Smooth muscle cell (in vitro differentiated cells): ENCODE measurements around the gene POLA1. TPM values are rescaled to one million over a fixed set of nuclear protein-coding genes. Genes with fewer than 3 reads are reported as not detected.
A peak's percentile ranks its signal among the peaks of the same experiment; 100 is the strongest.

Source experiments
- DNase-seq: peaks from one replicate; lab custom pipeline; 2025; ENCODE audit not compliant: unreplicated experiment; lab: John Stamatoyannopoulos, UW
- H2AFZ ChIP-seq: fragments of 200-600 bp; sonication (generic); 2 replicates; pipeline ENCODE4 v1.6.0; 2016; ENCODE audit warnings: antibody characterized with exemption, low read depth, mild to moderate bottlenecking
- H3F3A ChIP-seq: fragments of 200-600 bp; sonication (generic); 2 replicates; pipeline ENCODE4 v1.6.0; 2017; ENCODE audit warnings: antibody characterized with exemption, low read depth
- H3K27ac ChIP-seq: fragments of 200-600 bp; sonication (generic); 2 replicates; pipeline ENCODE4 v1.5.1; 2016; ENCODE audit warnings: low read depth, mild to moderate bottlenecking
- H3K27me3 ChIP-seq: fragments of 200-600 bp; sonication (generic); 2 replicates; pipeline ENCODE4 v1.6.1; 2016; ENCODE audit warnings: low read depth, mild to moderate bottlenecking
- H3K36me3 ChIP-seq: fragments of 200-600 bp; sonication (generic); 2 replicates; pipeline ENCODE4 v1.5.1; 2016; ENCODE audit warnings: low read depth
- H3K4me1 ChIP-seq: fragments of 200-600 bp; sonication (generic); 2 replicates; pipeline ENCODE4 v1.5.1; 2016; ENCODE audit warnings: low read depth
- H3K4me2 ChIP-seq: fragments of 200-600 bp; sonication (generic); 2 replicates; pipeline ENCODE4 v1.6.0; 2016; ENCODE audit warnings: mild to moderate bottlenecking
- H3K4me3 ChIP-seq: fragments of 200-600 bp; sonication (generic); 2 replicates; pipeline ENCODE4 v1.5.1; 2016; ENCODE audit warnings: mild to moderate bottlenecking
- H3K79me2 ChIP-seq: fragments of 200-600 bp; sonication (generic); 2 replicates; pipeline ENCODE4 v1.6.0; 2016; ENCODE audit warnings: low read depth, mild to moderate bottlenecking
- H3K9ac ChIP-seq: fragments of 200-600 bp; sonication (generic); 2 replicates; pipeline ENCODE4 v1.6.0; 2016; ENCODE audit warnings: low read depth
- H3K9me3 ChIP-seq: fragments of 200-600 bp; sonication (generic); replicated peaks from 2 replicates; pipeline ENCODE4 v1.5.1; 2016; ENCODE audit warnings: low read depth
- H4K20me1 ChIP-seq: fragments of 200-600 bp; sonication (generic); 2 replicates; pipeline ENCODE4 v1.6.0; 2016; ENCODE audit warnings: low read depth
- WGBS: methylation state at CpG from one replicate; pipeline ENCODE4 v1.1.7; 2016; ENCODE audit warnings: low lambda C conversion rate; 5-methylcytosine and 5-hydroxymethylcytosine counted together
- polyA plus RNA-seq: library from polyadenylated mRNA; unstranded; fragments of >200 nt; fragmentation: Nextera tagmentation; extraction: Ambion mirVana; gene quantifications from 2 replicates; pipeline ENCODE4 v1.2.1, GENCODE V29; 2016
- small RNA-seq: library from RNA; depleted of rRNA; stranded (forward); fragments of <200 nt; gene quantifications from one replicate; pipeline ENCODE3, GENCODE V24; 2014
- total RNA-seq: library from RNA; depleted of rRNA; stranded (reverse); fragments of >200 nt; gene quantifications from 2 replicates; pipeline ENCODE4 v1.2.3, GENCODE V29; 2014
- TF ChIP-seq, protein P1 (sequence below): fragments of 200-600 bp; sonication (generic); IDR thresholded peaks from 2 replicates; pipeline ENCODE4 v1.5.1; 2017; ENCODE audit warnings: borderline replicate concordance, mild to moderate bottlenecking, antibody characterized with exemption; ENCODE audit not compliant: insufficient read depth, poor library complexity, severe bottlenecking

POLA1 gene
- total and polyA plus RNA-seq, 2 experiments from 2014 or later: 5.4 to 11.7 TPM

DNA sequence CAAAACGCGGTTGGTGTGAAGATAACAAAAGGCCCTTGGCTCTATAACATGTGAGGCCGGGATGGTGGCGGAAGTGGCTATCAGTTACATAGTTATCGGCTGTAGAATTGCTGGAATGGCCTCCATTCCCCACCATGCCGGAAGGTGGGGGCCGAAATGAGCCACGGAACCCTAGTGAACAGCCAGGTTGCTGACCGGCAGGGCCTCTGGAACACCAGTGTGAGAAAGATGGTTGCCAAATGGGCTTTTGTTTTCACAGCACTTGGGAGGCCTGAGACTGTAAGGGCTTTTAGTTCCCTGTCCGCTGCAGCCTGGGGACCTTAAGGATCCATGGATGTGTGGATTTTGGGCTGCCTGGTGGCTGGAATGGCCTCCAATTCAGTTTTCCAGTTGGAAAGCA lies 345.3 kb downstream of the POLA1 start:
- DNase-seq: no peak
- no peaks in the 10 kb centered on the region for H3K27me3 ChIP-seq
- no peaks in the 10 kb centered on the region for H3F3A ChIP-seq
- H4K20me1 ChIP-seq: no peaks in the 10 kb centered on the region
- TF ChIP-seq, protein P1, sequence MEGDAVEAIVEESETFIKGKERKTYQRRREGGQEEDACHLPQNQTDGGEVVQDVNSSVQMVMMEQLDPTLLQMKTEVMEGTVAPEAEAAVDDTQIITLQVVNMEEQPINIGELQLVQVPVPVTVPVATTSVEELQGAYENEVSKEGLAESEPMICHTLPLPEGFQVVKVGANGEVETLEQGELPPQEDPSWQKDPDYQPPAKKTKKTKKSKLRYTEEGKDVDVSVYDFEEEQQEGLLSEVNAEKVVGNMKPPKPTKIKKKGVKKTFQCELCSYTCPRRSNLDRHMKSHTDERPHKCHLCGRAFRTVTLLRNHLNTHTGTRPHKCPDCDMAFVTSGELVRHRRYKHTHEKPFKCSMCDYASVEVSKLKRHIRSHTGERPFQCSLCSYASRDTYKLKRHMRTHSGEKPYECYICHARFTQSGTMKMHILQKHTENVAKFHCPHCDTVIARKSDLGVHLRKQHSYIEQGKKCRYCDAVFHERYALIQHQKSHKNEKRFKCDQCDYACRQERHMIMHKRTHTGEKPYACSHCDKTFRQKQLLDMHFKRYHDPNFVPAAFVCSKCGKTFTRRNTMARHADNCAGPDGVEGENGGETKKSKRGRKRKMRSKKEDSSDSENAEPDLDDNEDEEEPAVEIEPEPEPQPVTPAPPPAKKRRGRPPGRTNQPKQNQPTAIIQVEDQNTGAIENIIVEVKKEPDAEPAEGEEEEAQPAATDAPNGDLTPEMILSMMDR: no peak
- H3K4me2 ChIP-seq: no peak overlapping the region
- no peaks in the 10 kb centered on the region for H3K9me3 ChIP-seq
- no peaks in the 10 kb centered on the region for H3K36me3 ChIP-seq
- no peak overlapping the region for H3K27ac ChIP-seq
- no peak overlapping the region for H3K9ac ChIP-seq
- WGBS: 90% methylated on average over 10 of the region's 10 CpGs
- H3K79me2 ChIP-seq: no peaks in the 10 kb centered on the region
- no peak overlapping the region for H3K4me3 ChIP-seq
- no peaks in the 10 kb centered on the region for H3K4me1 ChIP-seq
- H2AFZ ChIP-seq: no peak overlapping the region

- H2AFZ ChIP-seq: no peak overlapping the region
- peaks cover 2% of the 10 kb centered on the region for H3K4me1 ChIP-seq
- H3K36me3 ChIP-seq: no peaks in the 10 kb centered on the region
- H4K20me1 ChIP-seq: no peaks in the 10 kb centered on the region
- no peaks in the 10 kb centered on the region for H3K79me2 ChIP-seq
- H3K9ac ChIP-seq: no peak overlapping the region
- H3K9me3 ChIP-seq: no peaks in the 10 kb centered on the region
- H3K27me3 ChIP-seq: no peaks in the 10 kb centered on the region
- TF ChIP-seq, protein P1: no peak
- no peak overlapping the region for H3K4me3 ChIP-seq
- H3K4me2 ChIP-seq: no peak overlapping the region
- H3K27ac ChIP-seq: no peak overlapping the region
- WGBS: 100% methylated on average over 1 of the region's 1 CpG
- H3F3A ChIP-seq: no peaks in the 10 kb centered on the region
- no peak for DNase-seq
Measured at GRCh38 chrX:25043192-25043591, 349.5 kb downstream of the POLA1 start.

Small RNA genes within 50 kb of the gene (small RNA-seq; reads per million reads assigned to genes)
- gene SCARNA23: 1.3 reads per million, percentile 35 among the genes with 10 or more reads in this experiment

Other genes with a start within 250 kb of the POLA1 start
- gene PDK3, start 228.6 kb upstream of the POLA1 start, total RNA-seq: 30.7 and 48.2 TPM in 2 replicates
- 23.1 and 27.1 TPM in 2 replicates for gene PDK3, start 228.6 kb upstream of the POLA1 start, polyA plus RNA-seq
- gene PCYT1B, start 46.6 kb upstream of the POLA1 start, total RNA-seq: 9.4 and 12.0 TPM in 2 replicates
- gene PCYT1B, start 46.6 kb upstream of the POLA1 start, polyA plus RNA-seq: 4.2 and 5.1 TPM in 2 replicates